ENCODE measurements around the gene PIGC.

DNA sequence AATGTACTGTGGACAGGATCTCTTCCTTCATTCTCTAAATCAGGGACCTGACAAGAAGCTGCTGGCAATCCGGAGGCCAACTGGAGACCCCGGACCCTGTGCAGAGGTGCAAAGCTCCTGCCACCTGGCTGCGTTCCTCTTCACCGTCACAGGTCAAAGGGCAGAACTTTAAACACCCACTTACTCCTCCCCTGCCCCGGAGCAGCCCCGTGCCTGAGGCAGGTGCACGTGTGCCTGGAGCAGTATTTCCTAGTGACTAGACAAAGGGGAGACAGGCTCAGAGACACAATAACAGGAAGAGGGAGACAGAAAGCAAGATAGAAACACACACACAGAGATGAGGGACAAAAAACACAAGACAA, 6.6 kb upstream of the PIGC start:
- TF ChIP-seq, protein P1, sequence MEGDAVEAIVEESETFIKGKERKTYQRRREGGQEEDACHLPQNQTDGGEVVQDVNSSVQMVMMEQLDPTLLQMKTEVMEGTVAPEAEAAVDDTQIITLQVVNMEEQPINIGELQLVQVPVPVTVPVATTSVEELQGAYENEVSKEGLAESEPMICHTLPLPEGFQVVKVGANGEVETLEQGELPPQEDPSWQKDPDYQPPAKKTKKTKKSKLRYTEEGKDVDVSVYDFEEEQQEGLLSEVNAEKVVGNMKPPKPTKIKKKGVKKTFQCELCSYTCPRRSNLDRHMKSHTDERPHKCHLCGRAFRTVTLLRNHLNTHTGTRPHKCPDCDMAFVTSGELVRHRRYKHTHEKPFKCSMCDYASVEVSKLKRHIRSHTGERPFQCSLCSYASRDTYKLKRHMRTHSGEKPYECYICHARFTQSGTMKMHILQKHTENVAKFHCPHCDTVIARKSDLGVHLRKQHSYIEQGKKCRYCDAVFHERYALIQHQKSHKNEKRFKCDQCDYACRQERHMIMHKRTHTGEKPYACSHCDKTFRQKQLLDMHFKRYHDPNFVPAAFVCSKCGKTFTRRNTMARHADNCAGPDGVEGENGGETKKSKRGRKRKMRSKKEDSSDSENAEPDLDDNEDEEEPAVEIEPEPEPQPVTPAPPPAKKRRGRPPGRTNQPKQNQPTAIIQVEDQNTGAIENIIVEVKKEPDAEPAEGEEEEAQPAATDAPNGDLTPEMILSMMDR (IDR thresholded peaks at IDR 0.05): no peak
- no peak for TF ChIP-seq POLR2A (IDR thresholded peaks at IDR 0.05)
